GM12891 (cell line): ENCODE results near the gene PRF1.

Experiments used
- POLR2A ChIP-seq: IDR thresholded peaks from 2 replicates; pipeline ENCODE4 v1.6.1; 2011; ENCODE audit warnings: low read depth, low read length, control low read depth
- POLR2AphosphoS5 ChIP-seq: IDR thresholded peaks from 2 replicates; pipeline ENCODE4 v1.6.1; 2011; ENCODE audit warnings: low read depth, low read length, control low read depth
- POU2F2 ChIP-seq: IDR thresholded peaks from 2 replicates; pipeline ENCODE4 v1.6.1; 2011; ENCODE audit warnings: low read depth, mild to moderate bottlenecking, control low read depth, low read length, moderate library complexity
- SPI1 ChIP-seq: IDR thresholded peaks from 2 replicates; pipeline ENCODE4 v1.6.1; 2011; ENCODE audit warnings: low read depth, low read length, control low read depth
- TAF1 ChIP-seq: IDR thresholded peaks from 2 replicates; pipeline ENCODE4 v1.6.1; 2011; ENCODE audit warnings: low read depth, low read length, control low read depth

- TF ChIP-seq POLR2A (no peak), POLR2AphosphoS5 (no peak), SPI1 (no peak), TAF1 (no peak), POU2F2 (no peak)
Observed at GRCh38 chr10:70618663-70619062, 16.1 kb upstream of the PRF1 start.
